ENCODE measurements around the gene KCNIP4.

- TF ChIP-seq CTCF (IDR thresholded peaks at IDR 0.05; ENCODE audit: insufficient read depth, low read length), result no peak
- no peak for TF ChIP-seq REST (IDR thresholded peaks at IDR 0.05; ENCODE audit: insufficient replicate concordance, low read depth)
Observed at GRCh38 chr4:20764366-20764992, 1184.1 kb downstream of the KCNIP4 start.

Measured in HL-60 (cell line).